BLaER1 (cell line): ENCODE data around the gene MRPL47.

ENCODE experiments used
- H3K27ac ChIP-seq: shearing (Covaris generic); formaldehyde crosslinking; 2 replicates; pipeline ENCODE4 v1.8.1; 2022
- H3K27me3 ChIP-seq: shearing (Covaris generic); formaldehyde crosslinking; 2 replicates; pipeline ENCODE4 v1.8.1; 2022
- H3K36me3 ChIP-seq: shearing (Covaris generic); formaldehyde crosslinking; 2 replicates; pipeline ENCODE4 v1.8.1; 2022
- H3K4me1 ChIP-seq: shearing (Covaris generic); formaldehyde crosslinking; 2 replicates; pipeline ENCODE4 v1.8.1; 2022
- H3K4me2 ChIP-seq: shearing (Covaris generic); formaldehyde crosslinking; 2 replicates; pipeline ENCODE4 v1.8.1; 2022
- H3K4me3 ChIP-seq: shearing (Covaris generic); formaldehyde crosslinking; 2 replicates; pipeline ENCODE4 v1.8.1; 2022
- H3K9ac ChIP-seq: shearing (Covaris generic); formaldehyde crosslinking; 2 replicates; pipeline ENCODE4 v1.8.1; 2022
- H3K9me3 ChIP-seq: shearing (Covaris generic); formaldehyde crosslinking; 2 replicates; pipeline ENCODE4 v1.8.1; 2022
- H4K20me1 ChIP-seq: shearing (Covaris generic); formaldehyde crosslinking; 2 replicates; pipeline ENCODE4 v1.8.1; 2022
- Cebpa-rat ChIP-seq: shearing (Covaris generic); IDR thresholded peaks from 2 replicates; pipeline ENCODE4 v1.8.1; 2022

The MRPL47 gene

GRCh38 chr3:179551349-179552105 lies 52.9 kb downstream of the MRPL47 start:
- Histone ChIP-seq H3K27me3 (no peaks in the 10 kb centered on the region), H3K4me1 (peaks cover 13% of the 10 kb centered on the region), H4K20me1 (no peaks in the 10 kb centered on the region), H3K9ac (no peak overlapping the region), H3K36me3 (no peaks in the 10 kb centered on the region), H3K4me3 (no peak overlapping the region), H3K27ac (peak overlapping the region; percentile 49), H3K4me2 (peak overlapping the region; percentile 37), H3K9me3 (no peaks in the 10 kb centered on the region)
- no peak for TF ChIP-seq Cebpa-rat

- TF ChIP-seq Cebpa-rat, result no peak
- Histone ChIP-seq H3K4me2 (no peak overlapping the region), H4K20me1 (no peaks in the 10 kb centered on the region)
Measured at GRCh38 chr3:179546814-179547241, 57.6 kb downstream of the MRPL47 start.

GRCh38 chr3:179544981-179545645 lies 59.3 kb downstream of the MRPL47 start:
- no peak overlapping the region for H3K27ac ChIP-seq
- TF ChIP-seq Cebpa-rat, result no peak
- no peak overlapping the region for H3K9ac ChIP-seq
- H3K4me3 ChIP-seq, result no peak overlapping the region
- H3K9me3 ChIP-seq, result no peaks in the 10 kb centered on the region
- H3K4me1 ChIP-seq, result no peaks in the 10 kb centered on the region
- no peaks in the 10 kb centered on the region for H3K27me3 ChIP-seq
- no peaks in the 10 kb centered on the region for H3K36me3 ChIP-seq
- no peak overlapping the region for H3K4me2 ChIP-seq
- H4K20me1 ChIP-seq, result no peaks in the 10 kb centered on the region

More at GRCh38 chr3:179546814-179547241, 57.6 kb downstream of the MRPL47 start:
- Histone ChIP-seq H3K27me3 (no peaks in the 10 kb centered on the region), H3K4me1 (peaks cover 12% of the 10 kb centered on the region), H3K27ac (no peak overlapping the region), H3K4me3 (no peak overlapping the region), H3K9ac (no peak overlapping the region), H3K9me3 (no peaks in the 10 kb centered on the region), H3K36me3 (no peaks in the 10 kb centered on the region)

GRCh38 chr3:179542375-179542774 lies 62.1 kb downstream of the MRPL47 start:
- no peaks in the 10 kb centered on the region for H3K4me1 ChIP-seq
- H3K4me3 ChIP-seq, result no peak overlapping the region
- H3K27me3 ChIP-seq, result no peaks in the 10 kb centered on the region
- H3K9ac ChIP-seq, result no peak overlapping the region
- no peak overlapping the region for H3K27ac ChIP-seq
- no peaks in the 10 kb centered on the region for H3K36me3 ChIP-seq
- H4K20me1 ChIP-seq, result no peaks in the 10 kb centered on the region
- TF ChIP-seq Cebpa-rat, result no peak
- H3K9me3 ChIP-seq, result no peaks in the 10 kb centered on the region
- H3K4me2 ChIP-seq, result no peak overlapping the region

GRCh38 chr3:179541596-179541995 lies 62.8 kb downstream of the MRPL47 start:
- H4K20me1 ChIP-seq, result no peaks in the 10 kb centered on the region
- no peak overlapping the region for H3K9ac ChIP-seq

GRCh38 chr3:179541094-179541493 lies 63.3 kb downstream of the MRPL47 start:
- Histone ChIP-seq H3K4me3 (no peak overlapping the region), H3K27ac (no peak overlapping the region), H3K27me3 (no peaks in the 10 kb centered on the region), H3K9me3 (no peaks in the 10 kb centered on the region), H3K9ac (no peak overlapping the region), H4K20me1 (no peaks in the 10 kb centered on the region), H3K36me3 (no peaks in the 10 kb centered on the region), H3K4me1 (no peaks in the 10 kb centered on the region), H3K4me2 (no peak overlapping the region)
- TF ChIP-seq Cebpa-rat, result no peak

More at GRCh38 chr3:179541596-179541995, 62.8 kb downstream of the MRPL47 start:
- Histone ChIP-seq H3K4me1 (no peaks in the 10 kb centered on the region), H3K9me3 (no peaks in the 10 kb centered on the region), H3K27ac (no peak overlapping the region), H3K4me3 (no peak overlapping the region), H3K4me2 (no peak overlapping the region), H3K36me3 (no peaks in the 10 kb centered on the region), H3K27me3 (no peaks in the 10 kb centered on the region)
- TF ChIP-seq Cebpa-rat, result no peak
